Mammary epithelial cell (primary cell): Measurements from ENCODE around the gene SHB.

Experiments
- CTCF ChIP-seq, 2 donors: IDR thresholded peaks in 1 of 2; conservative IDR thresholded peaks in 1 of 2; 2 replicates each; pipeline ENCODE4 v1.5.1; 2011 to 2012; ENCODE audit warnings: inconsistent platforms in 2 of 2, low read length in 2 of 2, mild to moderate bottlenecking in 2 of 2, control low read depth in 1 of 2, low read depth in 1 of 2; ENCODE audit not compliant: insufficient read depth in 1 of 2; ENCODE audit errors: extremely low read depth in 1 of 2
- EZH2 ChIP-seq: IDR thresholded peaks from 2 replicates; pipeline ENCODE4 v1.6.1; 2012; ENCODE audit warnings: low read length, inconsistent platforms, borderline replicate concordance

- TF ChIP-seq CTCF (conservative IDR thresholded peaks at IDR 0.05 in 1 of 2, IDR thresholded peaks at IDR 0.05 in 1 of 2; ENCODE audit: extremely low read depth in 1 of 2, insufficient read depth in 1 of 2, low read depth in 1 of 2, low read length in 2 of 2): no peak
- TF ChIP-seq EZH2: no peak
Observed at GRCh38 chr9:37923118-37923795, 145.8 kb downstream of the SHB start.
